PC-3 (cell line): Measurements from ENCODE around the gene PPP6R1.

Source experiments
- CTCF ChIP-seq: fragments of 300-600 bp; sonication (generic); conservative IDR thresholded peaks from 2 replicates; pipeline ENCODE4 v1.5.1; 2017; ENCODE audit warnings: antibody characterized with exemption, low read depth, mild to moderate bottlenecking, low read length
- EZH2 ChIP-seq: fragments of 300-600 bp; sonication (generic); IDR thresholded peaks from one replicate; pipeline ENCODE4 v1.6.1; 2017; ENCODE audit warnings: antibody characterized with exemption, mild to moderate bottlenecking, low read length; ENCODE audit not compliant: unreplicated experiment
- EZH2phosphoT487 ChIP-seq: fragments of 300-600 bp; sonication (generic); IDR thresholded peaks from 2 replicates; pipeline ENCODE4 v1.6.1; 2018; ENCODE audit warnings: mild to moderate bottlenecking, antibody characterized with exemption, low read length, borderline replicate concordance

GRCh38 chr19:55242517-55242916 lies 16.3 kb downstream of the PPP6R1 start:
- TF ChIP-seq CTCF: no peak
- no peak for TF ChIP-seq EZH2
- no peak for TF ChIP-seq EZH2phosphoT487
